Umbilical cord (tissue), 2 donors: ENCODE measurements around the gene TGM1. TPM values are rescaled to one million over a fixed set of nuclear protein-coding genes. Genes with fewer than 3 reads are reported as not detected.
"Not testable (repeated sequence)": the region's sequence is repeated elsewhere in the genome, so short reads cannot be mapped to it uniquely, and the experiment has no call there.

Experiments used
- DNase-seq: peaks from one replicate; pipeline ENCODE4 v3.0.0-alpha.2; 2015; ENCODE audit warnings: low spot score
- total RNA-seq: library from RNA; depleted of rRNA; stranded (reverse); fragments of >200 nt; gene quantifications from one replicate; pipeline ENCODE4 v1.2.3, GENCODE V29; 2014; ENCODE audit warnings: low replicate concordance; ENCODE audit not compliant: insufficient read depth

The TGM1 gene
- total RNA-seq, 1 donor from 2014 or later = 9.4 TPM

- no peak for DNase-seq
These were observed 55.8 kb downstream of the TGM1 start for GRCh38 chr14:24207104-24207551.

DNA sequence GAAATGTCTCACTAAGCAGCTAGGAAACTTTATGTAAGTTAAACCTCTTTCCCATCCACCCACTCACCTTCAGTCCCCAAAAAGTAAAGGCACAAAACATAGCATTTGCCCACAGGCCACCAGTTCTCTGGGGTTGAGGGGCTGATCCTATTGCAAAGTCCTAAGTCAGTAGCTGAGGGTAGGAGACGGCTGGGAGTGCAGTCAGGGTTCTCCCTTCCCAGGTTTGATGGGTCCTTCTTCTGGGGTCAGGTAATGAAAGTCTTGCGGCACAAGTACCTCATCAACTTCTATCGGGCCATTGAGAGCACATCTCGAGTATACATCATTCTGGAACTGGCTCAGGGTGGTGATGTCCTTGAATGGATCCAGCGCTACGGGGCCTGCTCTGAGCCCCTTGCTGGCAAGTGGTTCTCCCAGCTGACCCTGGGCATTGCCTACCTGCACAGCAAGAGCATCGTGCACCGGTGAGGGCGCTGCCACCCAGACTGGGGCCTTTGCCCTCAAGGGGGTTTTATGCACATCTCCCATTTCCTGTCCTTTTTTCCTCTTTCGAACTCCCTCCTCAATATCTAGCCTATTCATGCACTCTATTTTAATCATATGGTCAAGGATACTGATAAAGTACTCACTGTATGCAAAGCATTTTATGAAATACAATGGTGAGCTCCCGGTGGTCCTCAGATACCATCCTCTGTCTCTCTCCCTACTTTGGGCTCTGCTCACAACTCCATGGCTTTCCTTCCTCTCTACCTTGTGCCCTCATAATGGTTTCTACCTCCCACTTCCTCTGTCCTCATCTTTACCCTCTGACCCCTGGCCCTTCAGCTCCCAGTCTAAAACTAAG is 56.5 kb downstream of the TGM1 start:
- no peak for DNase-seq

- no peak for DNase-seq
These were observed 58.5 kb downstream of the TGM1 start for GRCh38 chr14:24204163-24205146.

- not testable (repeated sequence) for DNase-seq
These were observed 59.6 kb downstream of the TGM1 start for GRCh38 chr14:24203249-24203886.

- not testable (repeated sequence) for DNase-seq
These were observed 60.4 kb downstream of the TGM1 start for GRCh38 chr14:24202538-24202937.

Other genes starting within 250 kb of the TGM1 start
- gene CARMIL3, start 211.2 kb downstream of the TGM1 start, total RNA-seq = 1.2 TPM
- gene CPNE6, start 191.6 kb downstream of the TGM1 start, total RNA-seq = 2.4 TPM
- 13.2 TPM for gene PCK2, start 168.9 kb downstream of the TGM1 start, total RNA-seq
- gene DCAF11, start 148.4 kb downstream of the TGM1 start, total RNA-seq = 37.3 TPM
- gene NRL, start 148.2 kb downstream of the TGM1 start, total RNA-seq = 0.24 TPM
- 3.6 TPM for gene FITM1, start 132.5 kb downstream of the TGM1 start, total RNA-seq
- gene PSME1, start 127.0 kb downstream of the TGM1 start, total RNA-seq = 35.4 TPM
- 25.3 TPM for gene EMC9, start 121.6 kb downstream of the TGM1 start, total RNA-seq
- 17.1 TPM for gene PSME2, start 116.6 kb downstream of the TGM1 start, total RNA-seq
- gene RNF31, start 115.7 kb downstream of the TGM1 start, total RNA-seq = 22.6 TPM
- gene IRF9, start 101.9 kb downstream of the TGM1 start, total RNA-seq = 133 TPM
- 10.1 TPM for gene REC8, start 91.1 kb downstream of the TGM1 start, total RNA-seq
- gene IPO4, start 74.4 kb downstream of the TGM1 start, total RNA-seq = 7.7 TPM
- gene TM9SF1, start 67.7 kb downstream of the TGM1 start, total RNA-seq = 49.6 TPM
- not detected for gene TSSK4, start 57.5 kb downstream of the TGM1 start, total RNA-seq
- 5.3 TPM for gene CHMP4A, start 49.7 kb downstream of the TGM1 start, total RNA-seq
- gene MDP1, start 47.1 kb downstream of the TGM1 start, total RNA-seq = 3.9 TPM
- 68.6 TPM for gene NEDD8, start 30.8 kb downstream of the TGM1 start, total RNA-seq
- 49.4 TPM for gene GMPR2, start 30.2 kb downstream of the TGM1 start, total RNA-seq
- gene TINF2, start 20.6 kb downstream of the TGM1 start, total RNA-seq = 33.2 TPM
- 14.0 TPM for gene RABGGTA, start 8.4 kb upstream of the TGM1 start, total RNA-seq
- gene DHRS1, start 36.6 kb upstream of the TGM1 start, total RNA-seq = 45.3 TPM
- gene NOP9, start 36.7 kb upstream of the TGM1 start, total RNA-seq = 12.5 TPM
- gene CIDEB, start 44.8 kb upstream of the TGM1 start, total RNA-seq = 4.8 TPM
- 8.9 TPM for gene LTB4R2, start 47.0 kb upstream of the TGM1 start, total RNA-seq
- 1.4 TPM for gene LTB4R, start 48.3 kb upstream of the TGM1 start, total RNA-seq
- 8.2 TPM for gene ADCY4, start 71.9 kb upstream of the TGM1 start, total RNA-seq
- 5.3 TPM for gene RIPK3, start 76.8 kb upstream of the TGM1 start, total RNA-seq
- 40.0 TPM for gene NFATC4, start 105.0 kb upstream of the TGM1 start, total RNA-seq
- 30.8 TPM for gene NYNRIN, start 135.8 kb upstream of the TGM1 start, total RNA-seq
- 4.1 TPM for gene CBLN3, start 166.5 kb upstream of the TGM1 start, total RNA-seq
- gene KHNYN, start 166.8 kb upstream of the TGM1 start, total RNA-seq = 80.2 TPM
- 11.1 TPM for gene SDR39U1, start 179.6 kb upstream of the TGM1 start, total RNA-seq
- not detected for gene CMA1, start 245.1 kb upstream of the TGM1 start, total RNA-seq